ENCODE results near the gene HOXA4. TPM values are rescaled to one million over a fixed set of nuclear protein-coding genes. Genes with fewer than 3 reads are reported as not detected.

The HOXA4 gene
- 10 to 100 TPM; 12.7 to 34.5 (median 26.5) TPM for polyA plus RNA-seq (ENCODE audit: insufficient read length in 10 of 10)
- long read RNA-seq, donor 1, transcript HOXA4-204 (2 exons, 1,728 nt): major isoform, 9 of 9 reads
- long read RNA-seq, donor 1, partial matches to known transcripts: 0 of 9 reads
- long read RNA-seq, donor 1, other reads (novel, unspliced or antisense): 0 of 9 reads
- long read RNA-seq, donor 2, transcript HOXA4-204 (2 exons, 1,728 nt): major isoform, 9 of 9 reads
- long read RNA-seq, donor 2, partial matches to known transcripts: 0 of 9 reads
- long read RNA-seq, donor 2, other reads (novel, unspliced or antisense): 0 of 9 reads
- long read RNA-seq, donor 3: 0 reads
- long read RNA-seq, donor 4, transcript HOXA4-204 (2 exons, 1,728 nt): major isoform, 7 of 7 reads
- long read RNA-seq, donor 4, partial matches to known transcripts: 0 of 7 reads
- long read RNA-seq, donor 4, other reads (novel, unspliced or antisense): 0 of 7 reads
- long read RNA-seq, donor 5, transcript HOXA4-204 (2 exons, 1,728 nt): major isoform, 18 of 18 reads
- long read RNA-seq, donor 5, partial matches to known transcripts: 0 of 18 reads
- long read RNA-seq, donor 5, other reads (novel, unspliced or antisense): 0 of 18 reads
- long read RNA-seq, donor 6, transcript HOXA4-204 (2 exons, 1,728 nt): major isoform, 14 of 14 reads
- long read RNA-seq, donor 6, partial matches to known transcripts: 0 of 14 reads
- long read RNA-seq, donor 6, other reads (novel, unspliced or antisense): 0 of 14 reads
- long read RNA-seq, donor 7, transcript HOXA4-204 (2 exons, 1,728 nt): major isoform, 6 of 6 reads
- long read RNA-seq, donor 7, partial matches to known transcripts: 0 of 6 reads
- long read RNA-seq, donor 7, other reads (novel, unspliced or antisense): 0 of 6 reads
- long read RNA-seq, donor 8, transcript HOXA4-204 (2 exons, 1,728 nt): major isoform, 6 of 6 reads
- long read RNA-seq, donor 8, partial matches to known transcripts: 0 of 6 reads
- long read RNA-seq, donor 8, other reads (novel, unspliced or antisense): 0 of 6 reads
- long read RNA-seq, donor 9, partial matches to known transcripts: 0 of 3 reads
- long read RNA-seq, donor 9, other reads (novel, unspliced or antisense): 0 of 3 reads

DNA sequence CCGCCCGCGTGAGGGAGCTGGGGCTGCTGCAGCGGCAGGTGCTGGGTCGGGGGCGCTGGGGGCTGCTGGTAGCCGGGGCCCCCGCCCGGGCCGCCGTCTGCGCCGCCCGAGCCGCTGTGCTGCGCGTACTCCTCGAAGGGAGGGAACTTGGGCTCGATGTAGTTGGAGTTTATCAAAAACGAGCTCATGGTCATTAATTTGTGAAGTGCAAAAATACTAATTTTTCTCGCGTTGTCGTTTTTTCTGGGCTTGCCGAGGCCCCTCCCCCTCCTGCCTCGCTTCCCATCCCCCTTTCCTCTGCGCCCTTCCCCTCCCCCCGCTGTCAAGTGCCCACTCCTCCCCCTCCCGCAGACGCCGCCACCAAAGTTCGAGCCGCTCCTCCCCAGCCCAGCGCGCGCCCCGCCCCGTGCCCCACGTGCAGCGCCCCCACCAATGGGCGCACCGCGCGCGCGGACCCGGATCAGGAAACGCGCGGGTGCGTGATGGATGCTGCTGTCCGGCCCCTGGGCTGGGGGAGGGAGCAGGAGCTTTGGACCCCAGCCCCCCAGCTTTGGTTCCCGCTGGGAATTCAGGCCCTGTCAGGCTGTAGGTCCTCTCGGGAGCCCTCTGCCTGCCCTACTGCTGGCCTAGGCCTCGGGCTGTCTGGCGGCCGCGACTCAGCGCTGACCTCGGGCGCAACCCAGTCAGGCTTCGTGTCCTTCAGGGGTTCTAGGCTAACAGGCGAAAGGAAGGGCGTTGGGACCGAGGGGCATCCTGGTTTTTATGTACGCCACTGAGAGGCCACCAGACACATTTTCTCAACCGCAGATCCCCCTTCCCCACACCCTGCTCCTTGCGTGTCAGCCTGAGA is at the start of gene HOXA4:
HOXA4 (minus strand) TSS at position 218 of the 850 bp plus-strand sequence; CDS start at position 194, 24 bp downstream.
- DNase-seq: peak; percentile 92 to 97 (median 94)

DNA sequence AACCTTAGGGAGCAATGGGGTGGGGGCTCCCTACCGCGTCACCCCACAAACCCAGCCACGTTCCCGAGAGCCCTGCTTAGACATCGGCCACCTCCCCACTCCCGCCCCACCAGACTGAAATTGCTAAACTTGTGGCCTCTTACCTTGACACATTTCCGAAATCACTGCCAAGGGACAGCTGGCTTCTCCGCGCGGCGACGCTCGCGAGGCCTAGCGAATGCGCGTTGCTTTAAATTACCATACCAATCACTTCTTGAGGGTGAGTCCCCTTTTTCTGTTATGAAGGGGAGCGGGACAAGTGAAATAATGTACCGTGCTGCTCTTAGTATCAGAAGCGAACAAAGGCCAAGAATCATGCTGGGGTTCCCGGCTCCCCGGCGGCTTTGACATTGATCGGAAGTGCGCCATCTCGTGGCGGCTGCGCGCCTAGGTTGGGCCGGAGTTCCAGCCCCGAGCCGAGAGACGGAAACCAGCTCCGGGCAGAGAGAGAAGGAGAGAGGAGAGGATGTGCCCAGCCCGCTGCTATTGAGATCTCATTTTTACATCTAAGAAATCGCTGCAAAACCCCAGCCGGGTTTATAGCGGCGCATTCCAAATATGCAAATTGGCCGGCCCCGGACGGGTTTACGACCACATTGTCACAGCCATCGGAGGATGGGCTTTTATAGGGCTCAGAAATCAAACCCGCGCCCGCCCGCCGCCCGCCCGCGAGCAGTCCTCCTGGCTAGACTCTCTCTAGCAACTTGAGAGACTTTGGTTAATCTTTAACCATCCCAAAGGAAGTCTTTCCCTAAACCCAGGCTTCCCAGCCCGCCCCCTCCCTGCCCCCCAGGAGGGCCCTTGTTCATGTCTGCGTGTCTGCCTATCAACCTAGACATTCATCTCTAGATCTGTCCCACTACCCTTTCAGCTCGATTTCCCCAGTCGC is 49.2 kb upstream of the HOXA4 start:
- DNase-seq: peak in 2 of 3 donors; percentile 87 to 96

DNA sequence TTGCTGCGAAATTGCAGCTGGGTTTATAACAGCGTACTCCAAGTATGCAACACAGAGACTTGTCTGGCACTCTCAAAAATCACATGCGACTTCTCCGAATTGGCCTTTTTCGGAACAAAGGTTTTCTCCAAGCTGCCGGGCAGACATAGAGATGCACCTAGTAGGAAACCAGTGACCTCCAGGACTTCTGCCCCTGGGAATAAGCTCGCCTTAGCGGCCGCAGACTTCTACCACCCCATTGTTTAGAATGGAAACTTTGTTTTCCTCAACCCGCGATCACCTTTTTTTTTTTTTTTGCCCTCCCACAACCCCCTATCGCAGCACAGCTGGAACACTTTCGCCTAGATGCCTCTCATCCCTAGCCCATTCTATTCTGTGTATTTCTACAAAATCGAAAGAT is 48.5 kb upstream of the HOXA4 start:
- DNase-seq: no peak

- peak in 1 of 3 donors; percentile 72 for DNase-seq
Measured at GRCh38 chr7:27178366-27178765, 47.8 kb upstream of the HOXA4 start.

- no peak for DNase-seq
Measured at GRCh38 chr7:27177795-27178320, 47.3 kb upstream of the HOXA4 start.

GRCh38 chr7:27176962-27177794 is 46.6 kb upstream of the HOXA4 start:
- peak in 1 of 3 donors; percentile 76 for DNase-seq

GRCh38 chr7:27176524-27176845 is 45.9 kb upstream of the HOXA4 start:
- DNase-seq: no peak

- DNase-seq: peak in 1 of 3 donors; percentile 81
Measured at GRCh38 chr7:27175626-27176523, 45.3 kb upstream of the HOXA4 start.

- peak in 1 of 3 donors; percentile 80 for DNase-seq
Measured at GRCh38 chr7:27174874-27175625, 44.5 kb upstream of the HOXA4 start.

GRCh38 chr7:27173956-27174873 is 43.7 kb upstream of the HOXA4 start, which contains the start of gene HOXA10:
Gene HOXA10 (minus strand): TSS chr7:27174320. CDS start chr7:27174306, 14 bp downstream.
- DNase-seq: peak in 1 of 3 donors; percentile 93

- no peak for DNase-seq
Measured at GRCh38 chr7:27173511-27173955, 43.0 kb upstream of the HOXA4 start.

- peak in 1 of 3 donors; percentile 93 for DNase-seq
Measured at GRCh38 chr7:27172823-27173510, 42.4 kb upstream of the HOXA4 start.

GRCh38 chr7:27172315-27172774 is 41.8 kb upstream of the HOXA4 start:
- peak in 1 of 3 donors; percentile 79 for DNase-seq

DNA sequence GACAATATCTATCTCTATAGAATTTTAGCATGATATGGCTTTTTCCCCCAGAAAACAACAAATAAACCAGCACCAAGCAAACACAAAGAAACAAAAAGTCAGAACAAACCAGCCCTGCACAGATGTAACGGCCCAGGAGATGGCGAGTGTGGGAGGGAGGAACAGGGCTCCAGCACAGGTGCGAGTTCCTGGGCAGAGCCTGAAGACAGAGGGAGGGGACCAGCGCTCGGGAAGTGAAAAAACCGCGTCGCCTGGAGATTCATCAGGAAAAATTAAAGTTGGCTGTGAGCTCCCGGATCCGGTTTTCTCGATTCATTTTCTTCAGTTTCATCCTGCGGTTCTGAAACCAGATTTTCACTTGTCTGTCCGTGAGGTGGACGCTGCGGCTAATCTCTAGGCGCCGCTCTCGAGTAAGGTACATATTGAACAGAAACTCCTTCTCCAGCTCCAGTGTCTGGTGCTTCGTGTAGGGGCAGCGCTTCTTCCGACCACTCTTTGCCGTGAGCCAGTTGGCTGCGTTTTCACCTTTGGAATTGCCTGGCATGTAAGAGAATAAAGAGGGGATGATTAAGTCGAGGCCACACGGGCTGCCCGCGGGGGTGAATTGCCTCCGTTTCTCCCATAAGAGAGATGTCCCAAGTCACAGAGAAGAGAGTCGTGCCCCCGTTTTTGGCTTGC is 41.2 kb upstream of the HOXA4 start:
- DNase-seq: peak in 1 of 3 donors; percentile 85

Measured in muscle of back (tissue), 13 donors.